DOHH2 (cell line): Measurements from ENCODE around the gene CENPU.

ENCODE experiments used
- H3F3A ChIP-seq: fragments of 200-600 bp; sonication (generic), shearing (Covaris generic); 2 replicates; pipeline ENCODE4 v1.6.0; 2016; ENCODE audit warnings: antibody characterized with exemption, mild to moderate bottlenecking; ENCODE audit not compliant: control insufficient read depth, insufficient read depth
- H3K27ac ChIP-seq: fragments of 200-600 bp; sonication (generic); 2 replicates; pipeline ENCODE4 v1.5.1; 2014; ENCODE audit warnings: low read depth, mild to moderate bottlenecking, low read length, moderate library complexity
- H3K27me3 ChIP-seq: fragments of 200-600 bp; sonication (generic); 2 replicates; pipeline ENCODE4 v1.6.1; 2014; ENCODE audit warnings: mild to moderate bottlenecking, low read length, mixed read lengths; ENCODE audit not compliant: control insufficient read depth
- H3K36me3 ChIP-seq: fragments of 200-600 bp; sonication (generic); 2 replicates; pipeline ENCODE4 v1.6.1; 2014; ENCODE audit warnings: mild to moderate bottlenecking, low read length, moderate library complexity, mixed read lengths; ENCODE audit not compliant: control insufficient read depth
- H3K4me1 ChIP-seq: fragments of 200-600 bp; sonication (generic); 2 replicates; pipeline ENCODE4 v1.6.1; 2014; ENCODE audit warnings: mild to moderate bottlenecking, low read length, mixed read lengths; ENCODE audit not compliant: control insufficient read depth
- H3K4me2 ChIP-seq: fragments of 200-600 bp; sonication (generic); 2 replicates; pipeline ENCODE4 v1.6.0; 2014; ENCODE audit warnings: mild to moderate bottlenecking, low read length, moderate library complexity
- H3K4me3 ChIP-seq: fragments of 200-600 bp; sonication (generic); 2 replicates; pipeline ENCODE4 v1.5.1; 2014; ENCODE audit warnings: mild to moderate bottlenecking, low read length, mixed read lengths
- H3K79me2 ChIP-seq: fragments of 200-600 bp; sonication (generic); 2 replicates; pipeline ENCODE4 v1.6.1; 2014; ENCODE audit warnings: mild to moderate bottlenecking, low read length, mixed read lengths; ENCODE audit not compliant: control insufficient read depth
- H3K9me2 ChIP-seq: fragments of 200-600 bp; sonication (generic); replicated peaks from 2 replicates; pipeline ENCODE4 v1.6.1; 2014; ENCODE audit warnings: mild to moderate bottlenecking, low read length, mixed read lengths; ENCODE audit not compliant: control insufficient read depth
- H3K9me3 ChIP-seq: fragments of 200-600 bp; sonication (generic); 2 replicates; pipeline ENCODE4 v1.6.1; 2014; ENCODE audit warnings: antibody characterized with exemption, low read length, mixed read lengths; ENCODE audit not compliant: control insufficient read depth, insufficient read depth
- H4K20me1 ChIP-seq: fragments of 200-600 bp; sonication (generic); 2 replicates; pipeline ENCODE4 v1.6.0; 2014; ENCODE audit warnings: low read depth, mild to moderate bottlenecking, antibody characterized with exemption, low read length, moderate library complexity; ENCODE audit not compliant: control insufficient read depth, insufficient read depth
- CTCF ChIP-seq: fragments of 200-600 bp; sonication (generic); IDR thresholded peaks from one replicate; pipeline ENCODE4 v1.5.1; 2014; ENCODE audit warnings: antibody characterized with exemption, mild to moderate bottlenecking, low read depth, low read length; ENCODE audit not compliant: poor library complexity, severe bottlenecking
- EZH2phosphoT487 ChIP-seq: fragments of 200-600 bp; sonication (generic); IDR thresholded peaks from 2 replicates; pipeline ENCODE4 v1.6.1; 2017; ENCODE audit warnings: borderline replicate concordance, mild to moderate bottlenecking, antibody characterized with exemption, low read length, moderate library complexity, mixed read lengths

Gene CENPU

DNA sequence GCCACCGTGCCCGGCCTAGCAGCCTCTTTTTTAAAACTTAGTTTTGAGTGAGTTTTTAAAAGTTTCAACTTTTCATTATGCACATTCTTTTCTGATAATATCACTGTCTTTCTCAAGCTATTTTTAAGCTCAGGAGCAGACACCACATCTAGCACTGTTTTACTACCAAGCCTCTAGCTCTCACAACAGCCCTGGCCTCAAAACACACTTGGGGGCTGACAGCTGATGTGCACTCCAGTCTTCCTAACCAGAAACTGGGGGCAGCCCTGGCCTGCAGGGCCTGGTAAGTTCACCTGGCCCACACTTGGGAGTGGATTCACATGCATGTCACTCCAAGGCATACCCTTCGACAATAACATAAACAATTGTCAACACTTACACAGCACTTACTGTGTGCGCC lies 34.0 kb downstream of the CENPU start:
- no peaks in the 10 kb centered on the region for H3K9me3 ChIP-seq
- no peaks in the 10 kb centered on the region for H3K4me1 ChIP-seq
- H3K9me2 ChIP-seq, result no peaks in the 10 kb centered on the region
- 0 out of 2 replicates have a peak, but pooled peaks cover 1% of the 10 kb centered on the region for H3K79me2 ChIP-seq
- peaks cover 79% of the 10 kb centered on the region for H3K36me3 ChIP-seq
- H3F3A ChIP-seq, result peaks cover 7% of the 10 kb centered on the region; the same call in 1 of the 2 replicates
- no peak overlapping the region for H3K4me3 ChIP-seq
- TF ChIP-seq EZH2phosphoT487 (no peak), CTCF (no peak)
- no peaks in the 10 kb centered on the region for H4K20me1 ChIP-seq
- no peak overlapping the region for H3K4me2 ChIP-seq
- H3K27ac ChIP-seq, result no peak overlapping the region
- no peaks in the 10 kb centered on the region for H3K27me3 ChIP-seq

DNA sequence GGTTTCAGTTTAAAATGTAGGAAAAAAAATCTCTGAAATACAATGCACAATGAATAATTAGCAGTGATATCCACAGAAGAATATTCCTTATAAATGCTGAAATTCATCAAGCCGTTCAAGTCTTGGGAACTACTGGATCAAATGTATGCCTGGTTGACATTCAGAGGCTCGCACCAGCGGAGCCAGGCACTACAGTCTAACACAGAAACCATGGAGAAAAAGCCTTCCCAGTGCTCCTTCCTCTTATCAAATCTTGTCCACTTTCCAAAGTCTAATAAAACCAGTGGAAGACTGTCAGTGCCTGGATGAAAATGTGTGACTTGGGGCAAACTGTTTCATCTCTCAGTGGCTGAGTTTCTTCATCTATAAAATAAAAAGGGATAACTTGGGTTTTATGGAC lies 35.9 kb downstream of the CENPU start:
- Histone ChIP-seq H3K27ac (no peak overlapping the region), H3K9me3 (no peaks in the 10 kb centered on the region), H3K4me3 (no peak overlapping the region), H4K20me1 (no peaks in the 10 kb centered on the region), H3K27me3 (no peaks in the 10 kb centered on the region), H3F3A (peaks cover 16% of the 10 kb centered on the region; the same call in 1 of the 2 replicates), H3K4me1 (no peaks in the 10 kb centered on the region), H3K79me2 (no peaks in the 10 kb centered on the region), H3K36me3 (peaks cover 79% of the 10 kb centered on the region), H3K9me2 (no peaks in the 10 kb centered on the region), H3K4me2 (no peak overlapping the region)
- no peak for TF ChIP-seq EZH2phosphoT487
- TF ChIP-seq CTCF, result no peak

GRCh38 chr4:184695178-184695896 lies 38.6 kb downstream of the CENPU start:
- Histone ChIP-seq H3K4me1 (no peaks in the 10 kb centered on the region), H3K27me3 (no peaks in the 10 kb centered on the region), H3K9me3 (no peaks in the 10 kb centered on the region), H3K4me3 (no peak overlapping the region), H3K79me2 (no peaks in the 10 kb centered on the region), H3K36me3 (peaks cover 63% of the 10 kb centered on the region), H3K27ac (no peak overlapping the region), H4K20me1 (no peaks in the 10 kb centered on the region), H3K4me2 (no peak overlapping the region), H3K9me2 (no peaks in the 10 kb centered on the region), H3F3A (peaks cover 26% of the 10 kb centered on the region; the same call in 1 of the 2 replicates)
- TF ChIP-seq CTCF, result no peak
- no peak for TF ChIP-seq EZH2phosphoT487
